Fibroblast of the aortic adventitia (primary cell): Measurements from ENCODE around the gene TSR1. TPM values are rescaled to one million over a fixed set of nuclear protein-coding genes. Genes with fewer than 3 reads are reported as not detected.
A peak's percentile ranks its signal among the peaks of the same experiment; 100 is the strongest.

ENCODE experiments used
- DNase-seq: peaks from one replicate; pipeline ENCODE4 v3.0.0-alpha.2; 2010; ENCODE audit warnings: low read depth
- H3K4me3 ChIP-seq: 2 replicates; pipeline ENCODE4 v1.5.1; 2011; ENCODE audit warnings: low read depth, mild to moderate bottlenecking, control low read depth, low read length, moderate library complexity
- total RNA-seq: library from RNA; depleted of rRNA; stranded (reverse); fragments of >200 nt; gene quantifications from 2 replicates; pipeline ENCODE4 v1.2.3, GENCODE V29; 2012; ENCODE audit warnings: low replicate concordance
- TF ChIP-seq, protein P1 (sequence below): IDR thresholded peaks from 2 replicates; pipeline ENCODE4 v1.5.1; 2011; ENCODE audit warnings: mild to moderate bottlenecking, low read length, control low read depth, inconsistent platforms; ENCODE audit not compliant: insufficient read depth

The TSR1 gene
- total RNA-seq, 1 donor: 44.5 TPM

DNA sequence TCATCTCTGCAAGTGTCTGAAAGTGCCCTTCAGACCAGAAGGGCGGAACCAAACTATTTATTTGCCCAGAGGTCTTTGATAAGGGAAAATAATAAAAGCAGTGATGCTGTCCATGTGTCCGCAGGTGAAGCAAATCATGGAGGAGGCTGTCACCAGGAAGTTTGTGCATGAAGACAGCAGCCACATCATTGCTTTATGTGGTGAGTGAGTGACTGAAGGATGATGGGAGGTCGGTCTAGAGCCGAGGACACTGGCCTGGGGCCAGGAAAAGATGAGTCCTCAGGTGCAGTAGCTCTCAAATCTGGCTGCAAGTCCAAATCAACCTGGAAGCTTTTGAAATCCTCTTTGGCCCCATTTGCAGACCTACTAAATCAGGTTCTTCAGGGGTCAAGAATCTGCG, 7.2 kb upstream of the TSR1 start:
- no peak overlapping the region for H3K4me3 ChIP-seq
- TF ChIP-seq, protein P1, sequence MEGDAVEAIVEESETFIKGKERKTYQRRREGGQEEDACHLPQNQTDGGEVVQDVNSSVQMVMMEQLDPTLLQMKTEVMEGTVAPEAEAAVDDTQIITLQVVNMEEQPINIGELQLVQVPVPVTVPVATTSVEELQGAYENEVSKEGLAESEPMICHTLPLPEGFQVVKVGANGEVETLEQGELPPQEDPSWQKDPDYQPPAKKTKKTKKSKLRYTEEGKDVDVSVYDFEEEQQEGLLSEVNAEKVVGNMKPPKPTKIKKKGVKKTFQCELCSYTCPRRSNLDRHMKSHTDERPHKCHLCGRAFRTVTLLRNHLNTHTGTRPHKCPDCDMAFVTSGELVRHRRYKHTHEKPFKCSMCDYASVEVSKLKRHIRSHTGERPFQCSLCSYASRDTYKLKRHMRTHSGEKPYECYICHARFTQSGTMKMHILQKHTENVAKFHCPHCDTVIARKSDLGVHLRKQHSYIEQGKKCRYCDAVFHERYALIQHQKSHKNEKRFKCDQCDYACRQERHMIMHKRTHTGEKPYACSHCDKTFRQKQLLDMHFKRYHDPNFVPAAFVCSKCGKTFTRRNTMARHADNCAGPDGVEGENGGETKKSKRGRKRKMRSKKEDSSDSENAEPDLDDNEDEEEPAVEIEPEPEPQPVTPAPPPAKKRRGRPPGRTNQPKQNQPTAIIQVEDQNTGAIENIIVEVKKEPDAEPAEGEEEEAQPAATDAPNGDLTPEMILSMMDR: no peak
- no peak for DNase-seq

DNA sequence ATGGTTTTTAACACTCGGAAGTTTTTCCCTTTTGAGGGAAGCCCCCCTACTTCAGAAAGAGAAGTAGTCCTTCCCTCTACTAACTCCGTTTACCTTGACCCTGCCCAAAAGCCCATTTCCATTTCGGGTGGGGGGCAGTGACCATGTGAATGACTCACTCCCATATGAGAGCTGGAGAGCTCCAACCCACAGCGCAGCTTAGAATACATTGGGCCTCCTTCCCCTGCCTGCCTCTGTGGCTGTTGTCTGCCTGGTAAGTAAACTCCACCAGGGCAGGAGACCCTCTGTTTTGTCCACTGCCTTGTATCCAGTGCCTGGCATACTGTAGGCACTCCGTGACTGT, 2.0 kb upstream of the TSR1 start:
- TF ChIP-seq, protein P1: no peak
- no peak for DNase-seq
- H3K4me3 ChIP-seq: peak overlapping the region; percentile 94

DNA sequence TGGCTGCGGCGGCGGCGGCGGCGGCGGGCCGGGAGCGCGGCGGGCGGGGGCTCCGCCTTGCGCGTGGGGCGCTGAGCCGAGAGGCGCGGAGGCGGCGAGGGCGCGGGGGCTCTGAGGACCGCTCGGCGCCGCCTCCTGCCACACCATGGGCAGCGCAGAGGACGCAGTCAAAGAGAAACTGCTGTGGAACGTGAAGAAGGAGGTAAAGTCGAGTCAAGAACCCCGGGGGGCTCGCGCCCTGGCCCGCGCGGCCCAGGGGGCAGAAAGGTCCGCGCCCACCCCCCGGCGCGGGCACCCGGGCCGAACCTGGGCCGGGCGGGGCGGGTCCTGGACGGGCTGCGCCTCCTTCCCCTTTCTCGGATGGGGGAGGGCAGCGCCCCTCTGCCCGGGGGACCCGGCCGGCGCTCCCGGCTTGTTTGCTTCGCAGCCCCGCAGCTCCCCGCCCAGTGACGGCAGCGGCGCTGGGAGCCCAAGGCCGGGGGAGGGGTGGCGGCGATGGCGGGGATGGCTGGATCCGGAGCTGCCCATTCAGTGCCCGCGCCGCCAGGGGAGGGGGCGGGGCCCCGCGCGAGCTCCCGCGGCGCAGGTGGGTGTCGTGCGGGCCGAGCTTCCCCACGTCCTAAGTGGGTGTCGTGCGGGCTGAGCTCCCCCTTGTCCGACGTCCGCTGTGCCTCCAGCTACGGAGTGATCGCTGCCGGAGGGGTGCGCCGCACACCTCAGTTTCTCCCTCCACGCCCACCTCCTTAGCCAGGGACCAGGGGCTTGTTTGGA, 1.5 kb upstream of the TSR1 start:
- TF ChIP-seq, protein P1: no peak
- peak overlapping the region; percentile 94 for H3K4me3 ChIP-seq
- DNase-seq: peak; percentile 31

DNA sequence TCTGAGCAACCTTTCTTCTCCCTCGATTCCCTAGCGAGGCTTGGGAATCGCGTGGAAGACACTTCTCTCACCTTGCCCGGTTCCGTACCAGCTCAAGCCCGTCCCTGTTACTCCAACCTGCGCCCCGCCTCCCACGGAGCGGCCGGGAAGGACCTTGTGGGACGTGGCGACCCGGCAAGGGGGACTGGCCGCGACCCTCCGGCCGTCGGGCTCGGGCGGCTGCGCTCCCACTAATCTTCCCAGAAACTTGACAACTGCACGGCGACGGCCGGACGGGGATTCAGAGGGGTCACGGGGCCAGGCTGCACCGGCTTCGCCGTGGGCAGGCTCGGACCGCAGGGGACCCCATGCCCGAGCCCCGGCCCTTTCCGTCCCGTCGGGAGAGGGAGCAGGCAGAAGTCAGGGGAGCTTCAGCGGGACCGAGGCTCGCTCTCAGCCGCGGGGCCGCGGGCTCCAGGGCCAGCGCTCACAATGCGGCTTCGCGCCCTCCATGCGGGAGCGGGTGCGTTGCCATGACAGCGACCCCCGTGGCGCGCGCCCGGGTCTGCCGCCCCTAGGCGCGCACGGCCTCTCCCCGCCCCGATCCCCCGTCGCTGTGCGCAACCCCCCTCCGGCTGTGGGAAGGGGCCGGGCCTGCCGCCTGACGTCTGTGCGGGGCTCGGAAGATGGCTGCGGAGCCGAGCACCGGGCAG, 741 bp upstream of the TSR1 start, which contains the start of gene SGSM2:
Gene SGSM2, plus strand, starts transcription at position 650 of the 692 bp plus-strand sequence. CDS start 188 bp downstream, outside the sequence.
- H3K4me3 ChIP-seq: peak within 1 kb of the TSS; percentile 94
- TF ChIP-seq, protein P1: no peak
- DNase-seq: peak; percentile 16

DNA sequence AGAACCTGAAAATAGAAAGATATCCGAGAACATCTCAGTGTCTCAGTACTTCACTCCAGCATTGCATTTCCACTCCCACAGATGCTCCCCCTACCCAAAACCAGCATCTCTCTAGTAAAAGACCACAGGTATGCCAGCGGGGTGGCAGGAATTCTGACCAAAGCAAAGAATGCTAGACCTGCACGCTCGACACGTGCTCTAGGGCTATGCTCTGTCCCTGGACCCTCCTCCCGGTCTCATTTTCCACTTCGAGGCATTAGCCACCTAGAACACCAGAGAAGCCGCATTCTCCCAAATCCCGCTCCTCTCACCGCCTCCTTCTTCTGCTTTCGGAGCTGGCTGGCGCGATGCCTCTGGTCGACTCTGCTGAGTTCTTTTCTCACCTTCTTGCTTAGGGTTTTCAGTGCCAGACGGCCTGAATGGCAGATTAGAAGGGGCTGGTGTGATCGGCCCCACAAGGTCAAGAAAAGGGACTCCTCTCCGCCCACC, 487 bp downstream of the TSR1 start:
- no peak for DNase-seq
- H3K4me3 ChIP-seq: peak overlapping the region; percentile 94
- TF ChIP-seq, protein P1: no peak

DNA sequence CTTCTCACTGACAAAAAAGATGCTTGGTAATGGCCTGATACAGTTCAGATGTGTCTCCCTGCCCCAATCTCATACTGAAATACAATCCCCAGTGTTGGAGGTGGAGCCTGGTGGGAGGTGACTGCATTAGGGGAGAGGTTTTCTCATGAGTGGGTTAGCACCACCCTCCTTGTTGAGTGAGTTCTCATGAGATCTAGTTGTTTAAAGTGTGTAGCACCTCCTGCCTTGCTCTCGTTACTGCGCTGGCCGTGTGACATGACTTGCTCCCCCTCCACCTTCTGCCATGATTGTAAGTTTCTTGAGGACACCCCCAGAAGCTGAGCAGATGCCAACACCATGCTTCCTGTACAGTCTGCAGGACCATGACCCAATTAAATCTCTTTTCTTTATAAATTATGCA, 5.0 kb downstream of the TSR1 start:
- H3K4me3 ChIP-seq: no peak overlapping the region
- DNase-seq: no peak
- TF ChIP-seq, protein P1: no peak
